Stimulated activated memory B cell treated with anti-CD40 and anti-IgM and Interleukin-4, amounts not matched to agents 10 μg/mL and 1 μg/mL and 100 μg/mL, for 72 hours (primary cell): ENCODE data around the gene DGKD.

ENCODE experiments used
- ATAC-seq: fragments of 150-1000 bp; cut with Tn5 transposase; 2 replicates; pipeline ENCODE4 v1.10.0; 2021
- H3K27ac Mint-ChIP-seq: one replicate; pipeline ENCODE4 v1.8.0; 2022; ENCODE audit warnings: mild to moderate bottlenecking, mixed read lengths
- H3K27me3 Mint-ChIP-seq: one replicate; pipeline ENCODE4 v1.8.0; 2022; ENCODE audit warnings: mixed read lengths
- H3K36me3 Mint-ChIP-seq: one replicate; pipeline ENCODE4 v1.8.0; 2022; ENCODE audit warnings: mixed read lengths
- H3K4me1 Mint-ChIP-seq: one replicate; pipeline ENCODE4 v1.8.0; 2022; ENCODE audit warnings: mixed read lengths
- H3K4me3 Mint-ChIP-seq: one replicate; pipeline ENCODE4 v1.8.0; 2022; ENCODE audit warnings: mild to moderate bottlenecking, moderate library complexity, mixed read lengths
- H3K9me3 Mint-ChIP-seq: one replicate; pipeline ENCODE4 v1.8.0; 2022; ENCODE audit warnings: mixed read lengths

Gene DGKD

DNA sequence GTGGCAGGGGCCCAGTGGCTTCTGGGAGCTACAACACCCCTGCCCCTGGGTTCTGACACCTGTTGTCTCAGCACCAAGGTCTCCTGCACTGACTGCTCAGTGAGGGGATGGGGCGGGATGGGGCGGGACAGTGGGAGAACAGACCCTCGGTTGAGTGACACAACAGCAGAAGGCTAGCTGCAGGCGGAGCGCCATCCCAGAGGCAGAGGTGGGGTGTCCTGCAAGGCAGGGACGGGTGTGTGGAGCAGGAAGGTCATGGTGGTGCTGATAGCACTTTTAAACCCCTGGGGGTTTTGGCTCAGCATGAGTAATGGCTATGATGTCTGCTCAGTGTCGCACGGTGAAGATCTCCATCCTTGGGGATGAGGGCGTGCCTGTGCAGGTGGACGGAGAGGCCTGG, 105.1 kb downstream of the DGKD start:
- H3K4me1 Mint-ChIP-seq: no peaks in the 10 kb centered on the region
- no peak overlapping the region for H3K27ac Mint-ChIP-seq
- no peaks in the 10 kb centered on the region for H3K27me3 Mint-ChIP-seq
- H3K9me3 Mint-ChIP-seq: no peaks in the 10 kb centered on the region
- peaks cover 82% of the 10 kb centered on the region for H3K36me3 Mint-ChIP-seq
- no peak overlapping the region for H3K4me3 Mint-ChIP-seq
- no peak for ATAC-seq

DNA sequence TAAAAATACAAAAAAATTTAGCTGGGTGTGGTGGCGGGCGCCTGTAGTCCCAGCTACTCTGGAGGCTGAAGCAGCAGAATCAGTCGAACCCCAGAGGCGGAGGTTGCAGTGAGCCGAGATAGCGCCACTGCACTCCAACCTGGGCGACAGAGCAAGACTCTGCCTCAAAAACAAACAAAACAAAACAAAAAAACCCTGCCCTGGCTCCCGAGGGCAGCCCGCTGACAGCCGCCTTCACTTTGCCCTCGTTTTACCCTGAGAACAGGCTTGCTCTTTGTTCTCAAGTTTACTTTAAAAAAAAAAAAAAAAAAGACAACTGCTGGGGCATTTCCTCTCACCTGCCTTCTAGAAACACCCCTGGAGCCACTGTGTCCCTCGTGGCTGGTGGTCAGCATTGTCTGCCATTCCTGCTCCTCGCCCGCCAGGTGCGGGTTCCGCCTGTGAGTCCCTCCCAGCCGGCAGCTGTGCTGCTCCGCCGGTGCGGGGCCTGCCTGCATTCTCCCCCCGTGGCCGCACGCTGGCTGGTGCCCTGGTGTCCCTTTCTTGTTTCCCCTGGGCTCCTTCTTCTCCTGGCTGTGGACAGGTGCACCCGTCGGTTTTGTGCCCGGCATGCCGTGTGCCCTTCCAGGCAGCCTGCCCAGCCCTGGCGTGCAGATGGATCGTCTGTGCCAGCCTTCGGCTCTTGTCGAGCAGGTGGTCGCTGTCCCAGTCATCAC, 106.6 kb downstream of the DGKD start:
- Mint-ChIP-seq H3K27ac (no peak overlapping the region), H3K36me3 (peaks cover 72% of the 10 kb centered on the region), H3K4me3 (no peak overlapping the region), H3K4me1 (no peaks in the 10 kb centered on the region), H3K9me3 (no peaks in the 10 kb centered on the region), H3K27me3 (no peaks in the 10 kb centered on the region)
- no peak for ATAC-seq

DNA sequence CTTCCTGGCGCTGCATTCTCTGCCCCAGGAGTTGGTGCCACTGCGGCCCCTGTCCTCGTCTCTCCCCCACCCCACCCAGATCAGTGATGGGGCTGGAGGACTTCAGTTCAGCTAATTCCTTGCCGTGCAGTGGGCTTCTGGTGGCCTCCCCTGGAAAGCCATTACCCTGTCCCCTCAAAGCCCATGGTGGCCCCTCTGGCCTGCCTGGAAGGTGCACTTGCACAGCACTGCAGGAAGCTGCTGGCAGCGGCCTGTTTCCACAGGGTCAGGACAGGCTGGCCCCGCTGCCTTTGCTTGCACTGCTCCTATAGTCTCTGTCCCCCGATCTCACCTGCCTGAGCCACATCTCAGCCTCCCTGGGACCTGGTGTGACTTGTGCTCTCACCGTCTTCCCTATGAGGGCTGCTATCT, 107.2 kb downstream of the DGKD start:
- no peaks in the 10 kb centered on the region for H3K4me1 Mint-ChIP-seq
- peaks cover 73% of the 10 kb centered on the region for H3K36me3 Mint-ChIP-seq
- H3K27ac Mint-ChIP-seq: no peak overlapping the region
- no peaks in the 10 kb centered on the region for H3K27me3 Mint-ChIP-seq
- no peaks in the 10 kb centered on the region for H3K9me3 Mint-ChIP-seq
- no peak for ATAC-seq
- no peak overlapping the region for H3K4me3 Mint-ChIP-seq

DNA sequence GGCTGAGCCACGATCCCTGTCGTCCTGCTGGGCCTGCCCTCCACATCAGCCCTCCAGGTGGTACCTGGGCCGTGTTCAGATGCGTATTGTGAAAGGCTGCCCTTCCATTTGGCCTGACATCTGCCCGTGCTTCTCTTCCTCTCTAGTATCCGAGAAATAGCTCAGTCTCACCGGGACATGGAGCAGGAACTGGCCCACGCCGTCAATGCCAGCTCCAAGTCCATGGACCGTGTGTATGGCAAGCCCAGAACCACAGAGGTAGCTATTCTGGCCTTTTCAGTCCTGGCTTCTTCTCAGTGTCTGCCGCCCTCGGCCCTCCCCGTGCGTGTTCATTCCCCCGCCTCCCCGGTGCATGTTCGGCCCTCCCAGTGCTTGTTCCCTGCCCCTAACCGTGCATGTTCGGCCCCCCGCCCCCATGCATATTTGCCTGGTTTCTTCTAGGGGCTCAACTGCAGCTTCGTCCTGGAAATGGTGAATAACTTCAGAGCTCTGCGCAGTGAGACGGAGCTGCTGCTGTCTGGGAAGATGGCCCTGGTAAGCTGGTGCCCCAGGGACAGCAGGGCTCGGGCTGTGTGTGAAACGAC, 108.0 kb downstream of the DGKD start:
- H3K9me3 Mint-ChIP-seq: no peaks in the 10 kb centered on the region
- ATAC-seq: no peak
- no peaks in the 10 kb centered on the region for H3K27me3 Mint-ChIP-seq
- H3K36me3 Mint-ChIP-seq: peaks cover 77% of the 10 kb centered on the region
- H3K4me3 Mint-ChIP-seq: no peak overlapping the region
- H3K4me1 Mint-ChIP-seq: no peaks in the 10 kb centered on the region
- H3K27ac Mint-ChIP-seq: no peak overlapping the region

DNA sequence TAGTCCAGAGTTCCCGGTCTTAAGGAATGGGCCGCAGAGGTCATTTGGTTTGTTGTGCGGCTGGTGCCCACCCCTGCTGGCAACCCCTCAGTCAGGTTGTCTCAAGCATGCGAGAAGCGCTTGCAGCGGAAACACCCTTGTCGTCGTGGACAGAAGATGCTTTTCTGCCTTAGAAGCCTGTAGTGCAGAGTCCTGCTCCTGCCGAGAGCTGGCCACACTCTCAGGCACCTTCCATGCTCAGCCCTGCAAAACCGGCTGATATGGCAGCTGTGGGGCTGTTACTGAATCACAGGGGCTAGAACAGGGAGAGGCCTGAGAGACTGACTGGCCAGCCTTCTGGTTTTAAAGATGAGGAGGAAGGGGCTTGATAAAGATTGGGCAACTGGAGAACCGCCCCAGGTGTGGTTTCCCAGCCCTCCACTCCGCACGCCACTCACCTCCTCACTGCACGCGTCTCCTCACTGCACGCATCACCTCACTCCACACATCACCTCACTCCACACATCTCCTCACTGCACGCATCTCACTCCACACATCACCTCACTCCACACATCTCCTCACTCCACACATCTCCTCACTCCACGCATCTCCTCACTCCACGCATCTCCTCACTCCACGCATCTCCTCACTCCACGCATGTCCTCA, 108.7 kb downstream of the DGKD start:
- Mint-ChIP-seq H3K36me3 (peaks cover 76% of the 10 kb centered on the region), H3K4me1 (no peaks in the 10 kb centered on the region), H3K27ac (no peak overlapping the region), H3K27me3 (no peaks in the 10 kb centered on the region), H3K9me3 (no peaks in the 10 kb centered on the region), H3K4me3 (no peak overlapping the region)
- no peak for ATAC-seq

DNA sequence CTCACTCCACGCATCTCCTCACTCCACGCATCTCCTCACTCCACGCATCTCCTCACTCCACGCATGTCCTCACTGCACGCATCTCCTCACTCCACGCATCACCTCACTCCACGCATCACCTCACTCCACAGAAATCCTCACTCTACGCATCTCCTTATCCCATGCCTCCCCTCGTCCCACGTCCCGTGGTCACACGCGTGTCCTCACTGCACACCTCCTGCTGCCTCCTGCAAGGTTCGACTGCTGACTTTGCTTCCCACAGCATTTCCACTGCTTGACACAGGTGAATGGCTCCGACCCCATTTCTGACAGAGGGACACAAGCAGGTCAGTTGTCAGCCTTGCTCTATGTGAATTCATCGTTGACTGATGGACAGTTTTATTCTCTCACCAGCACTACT, 109.3 kb downstream of the DGKD start:
- no peak for ATAC-seq
- no peaks in the 10 kb centered on the region for H3K4me1 Mint-ChIP-seq
- no peaks in the 10 kb centered on the region for H3K9me3 Mint-ChIP-seq
- H3K4me3 Mint-ChIP-seq: no peak overlapping the region
- H3K36me3 Mint-ChIP-seq: peaks cover 81% of the 10 kb centered on the region
- no peak overlapping the region for H3K27ac Mint-ChIP-seq
- H3K27me3 Mint-ChIP-seq: no peaks in the 10 kb centered on the region

DNA sequence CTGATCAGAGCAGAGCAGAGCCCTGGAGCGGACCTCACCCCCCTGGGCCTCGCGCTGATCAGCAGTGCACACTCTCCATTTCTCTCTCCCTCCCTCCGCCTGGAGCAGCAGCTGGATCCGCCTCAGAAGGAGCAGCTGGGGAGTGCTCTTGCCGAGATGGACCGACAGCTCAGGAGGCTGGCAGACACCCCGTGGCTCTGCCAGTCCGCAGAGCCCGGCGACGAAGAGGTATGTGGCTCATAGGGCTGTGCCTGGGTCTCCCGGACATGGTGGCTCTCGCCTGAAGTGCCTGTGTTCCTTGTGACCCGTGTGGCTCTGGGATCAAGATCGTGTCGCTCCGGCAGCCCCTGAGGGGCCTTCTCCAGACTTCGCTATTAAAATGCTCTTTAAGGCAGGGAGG, 109.8 kb downstream of the DGKD start:
- H3K27me3 Mint-ChIP-seq: no peaks in the 10 kb centered on the region
- no peaks in the 10 kb centered on the region for H3K4me1 Mint-ChIP-seq
- no peak overlapping the region for H3K4me3 Mint-ChIP-seq
- no peak overlapping the region for H3K27ac Mint-ChIP-seq
- H3K36me3 Mint-ChIP-seq: peaks cover 82% of the 10 kb centered on the region
- no peaks in the 10 kb centered on the region for H3K9me3 Mint-ChIP-seq
- ATAC-seq: no peak

DNA sequence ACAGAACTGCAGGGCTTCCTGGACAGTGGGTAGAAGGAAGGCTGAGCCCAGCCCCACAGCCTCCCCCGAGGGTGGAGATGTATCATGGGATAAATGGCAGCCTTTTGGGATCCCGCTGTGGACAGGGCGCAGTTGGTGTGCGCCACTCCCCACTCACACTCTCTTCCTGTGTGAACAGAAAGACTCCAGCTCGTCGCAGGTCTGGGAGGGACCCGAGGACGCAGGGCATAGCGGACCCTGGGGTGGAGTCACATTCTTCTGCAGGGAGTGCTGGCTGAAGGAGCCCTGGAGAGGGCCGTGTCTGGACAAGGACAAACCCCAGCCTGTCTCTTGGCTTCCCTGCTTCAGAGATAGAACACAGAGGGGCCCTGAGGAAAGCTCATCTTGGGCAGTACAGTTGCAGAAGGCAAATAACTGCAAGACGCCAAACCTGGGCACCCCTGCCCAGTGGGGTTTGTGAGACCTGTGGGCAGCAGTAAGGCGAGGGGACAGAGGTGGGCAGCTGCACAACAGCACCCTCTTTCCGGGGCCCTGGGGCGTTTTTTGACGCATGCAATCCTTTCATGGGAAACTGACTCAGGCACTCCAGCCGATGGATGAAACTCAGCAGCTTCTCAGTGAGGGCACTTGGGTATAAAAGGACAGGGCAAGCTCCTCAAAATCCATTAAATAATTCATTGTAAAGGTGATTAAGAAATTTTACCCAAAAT, 110.4 kb downstream of the DGKD start:
- H3K36me3 Mint-ChIP-seq: peaks cover 82% of the 10 kb centered on the region
- no peak overlapping the region for H3K4me3 Mint-ChIP-seq
- H3K4me1 Mint-ChIP-seq: no peaks in the 10 kb centered on the region
- no peak for ATAC-seq
- H3K27ac Mint-ChIP-seq: no peak overlapping the region
- H3K27me3 Mint-ChIP-seq: no peaks in the 10 kb centered on the region
- H3K9me3 Mint-ChIP-seq: no peaks in the 10 kb centered on the region

DNA sequence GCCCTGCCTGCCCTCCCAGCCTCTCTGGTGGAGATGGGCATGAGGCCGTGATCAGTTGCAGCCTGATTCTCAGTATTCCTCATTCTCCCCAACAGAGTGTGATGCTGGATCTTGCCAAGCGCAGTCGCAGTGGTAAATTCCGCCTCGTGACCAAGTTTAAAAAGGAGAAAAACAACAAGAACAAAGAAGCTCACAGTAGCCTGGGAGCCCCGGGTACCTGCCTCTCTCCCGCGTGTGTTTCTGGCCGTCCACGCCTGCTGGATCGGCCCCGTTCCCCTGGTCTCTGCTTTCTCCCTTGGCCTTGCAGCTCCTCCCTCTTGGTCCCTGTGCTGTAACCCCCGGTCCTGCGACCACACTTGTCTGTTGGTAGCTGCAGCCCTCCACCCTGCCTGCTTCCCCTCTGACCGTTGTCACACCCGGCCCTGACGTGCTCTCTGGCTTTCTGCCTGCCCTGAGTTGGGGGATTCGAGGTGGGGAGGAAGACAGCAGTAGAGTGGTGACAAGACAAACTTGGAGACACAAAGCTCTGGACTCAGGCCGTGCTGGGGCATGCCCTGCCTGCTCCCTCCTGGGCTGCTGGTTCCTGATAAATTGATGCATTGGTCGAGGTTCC, 112.8 kb downstream of the DGKD start:
- no peaks in the 10 kb centered on the region for H3K27me3 Mint-ChIP-seq
- H3K27ac Mint-ChIP-seq: peak overlapping the region; percentile 56
- ATAC-seq: no peak
- H3K36me3 Mint-ChIP-seq: peaks cover 86% of the 10 kb centered on the region
- H3K9me3 Mint-ChIP-seq: no peaks in the 10 kb centered on the region
- no peak overlapping the region for H3K4me3 Mint-ChIP-seq
- no peaks in the 10 kb centered on the region for H3K4me1 Mint-ChIP-seq

DNA sequence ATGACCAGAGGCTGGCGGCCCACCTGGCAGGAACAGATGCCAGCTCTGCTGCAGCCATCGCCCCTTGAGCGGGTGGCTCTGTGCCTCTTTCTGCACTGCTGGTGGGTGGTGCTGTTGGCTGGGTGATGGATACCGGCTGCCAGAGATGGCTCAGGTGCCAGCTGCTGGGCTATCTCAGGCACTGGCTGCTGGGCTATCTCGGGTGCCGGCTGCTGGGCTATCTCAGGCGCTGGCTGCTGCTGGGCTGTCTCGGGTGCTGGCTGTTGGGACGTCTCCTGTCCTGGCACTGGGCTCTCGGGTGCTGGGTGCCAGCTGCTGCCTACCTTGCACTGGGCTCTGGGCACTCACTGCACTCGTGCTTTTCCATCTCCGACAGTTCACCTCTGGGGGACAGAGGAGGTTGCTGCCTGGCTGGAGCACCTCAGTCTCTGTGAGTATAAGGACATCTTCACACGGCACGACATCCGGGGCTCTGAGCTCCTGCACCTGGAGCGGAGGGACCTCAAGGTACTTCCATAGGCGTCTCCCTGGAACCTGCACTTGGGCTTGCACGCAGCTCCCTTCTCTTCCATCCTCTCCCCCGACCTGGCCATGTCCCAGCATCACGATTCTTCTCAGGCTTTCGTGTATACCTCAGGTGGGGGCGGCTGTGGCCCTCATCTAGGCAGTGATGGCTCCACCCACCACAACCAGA, 113.9 kb downstream of the DGKD start:
- H3K27me3 Mint-ChIP-seq: no peaks in the 10 kb centered on the region
- H3K4me3 Mint-ChIP-seq: no peak overlapping the region
- H3K9me3 Mint-ChIP-seq: no peaks in the 10 kb centered on the region
- H3K27ac Mint-ChIP-seq: no peak overlapping the region
- H3K4me1 Mint-ChIP-seq: no peaks in the 10 kb centered on the region
- no peak for ATAC-seq
- H3K36me3 Mint-ChIP-seq: peaks cover 86% of the 10 kb centered on the region

DNA sequence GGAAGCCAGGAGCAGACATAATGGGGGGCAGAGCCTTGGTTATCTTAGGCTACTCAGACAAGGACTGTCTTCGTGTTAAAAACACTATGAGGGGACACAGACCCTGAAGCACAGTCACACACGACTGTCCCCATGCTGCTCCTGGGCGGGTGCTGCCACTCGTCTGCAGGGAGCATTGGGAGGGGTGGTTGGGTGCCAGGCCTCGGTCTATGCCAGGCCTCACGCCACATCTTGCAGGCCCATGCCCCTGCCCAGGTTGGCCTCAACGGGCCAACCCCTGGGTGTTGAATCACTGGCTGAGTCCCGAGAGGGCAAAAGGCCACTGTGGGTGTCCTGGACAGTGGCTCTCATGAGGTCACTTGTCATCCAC, 114.4 kb downstream of the DGKD start:
- Mint-ChIP-seq H3K4me3 (no peak overlapping the region), H3K9me3 (no peaks in the 10 kb centered on the region), H3K27ac (peak overlapping the region; percentile 14), H3K27me3 (no peaks in the 10 kb centered on the region), H3K36me3 (peaks cover 86% of the 10 kb centered on the region), H3K4me1 (no peaks in the 10 kb centered on the region)
- no peak for ATAC-seq

DNA sequence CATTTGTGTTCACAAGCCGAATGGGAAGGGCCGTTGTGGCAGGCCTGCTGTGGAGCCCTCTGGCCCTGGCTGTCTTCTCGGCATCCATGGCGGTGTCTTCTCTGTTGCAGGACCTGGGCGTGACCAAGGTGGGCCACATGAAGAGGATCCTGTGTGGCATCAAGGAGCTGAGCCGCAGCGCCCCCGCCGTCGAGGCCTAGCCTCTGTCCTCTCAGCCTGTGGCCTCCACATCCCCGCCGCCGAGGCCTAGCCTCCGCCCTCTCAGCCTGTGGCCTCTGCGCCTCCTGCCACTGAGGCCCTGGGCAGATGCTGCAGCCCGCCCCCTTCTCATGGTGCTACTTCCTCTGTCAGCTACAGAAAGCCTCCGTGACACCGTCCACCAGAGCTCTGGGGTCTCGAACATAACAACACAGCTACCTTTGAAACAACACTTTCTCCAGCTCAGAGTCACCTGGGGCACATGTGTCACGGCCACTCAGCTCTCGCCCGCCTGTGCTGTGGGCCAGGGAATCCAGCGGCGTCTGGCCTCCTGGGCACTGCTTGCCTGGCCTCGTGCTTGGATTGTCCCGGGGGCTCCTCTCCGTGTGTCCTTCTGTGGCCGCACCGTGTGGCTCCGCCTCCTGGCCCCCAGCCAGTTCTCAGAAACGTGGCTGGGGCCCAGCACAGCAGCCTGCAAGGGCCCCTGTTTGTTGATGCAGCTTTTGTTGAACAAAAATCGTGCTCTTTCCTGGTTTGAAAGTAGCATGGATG, 115.1 kb downstream of the DGKD start:
- H3K4me1 Mint-ChIP-seq: no peaks in the 10 kb centered on the region
- no peaks in the 10 kb centered on the region for H3K9me3 Mint-ChIP-seq
- H3K27ac Mint-ChIP-seq: peak overlapping the region; percentile 14
- peaks cover 86% of the 10 kb centered on the region for H3K36me3 Mint-ChIP-seq
- H3K27me3 Mint-ChIP-seq: no peaks in the 10 kb centered on the region
- no peak for ATAC-seq
- no peak overlapping the region for H3K4me3 Mint-ChIP-seq

DNA sequence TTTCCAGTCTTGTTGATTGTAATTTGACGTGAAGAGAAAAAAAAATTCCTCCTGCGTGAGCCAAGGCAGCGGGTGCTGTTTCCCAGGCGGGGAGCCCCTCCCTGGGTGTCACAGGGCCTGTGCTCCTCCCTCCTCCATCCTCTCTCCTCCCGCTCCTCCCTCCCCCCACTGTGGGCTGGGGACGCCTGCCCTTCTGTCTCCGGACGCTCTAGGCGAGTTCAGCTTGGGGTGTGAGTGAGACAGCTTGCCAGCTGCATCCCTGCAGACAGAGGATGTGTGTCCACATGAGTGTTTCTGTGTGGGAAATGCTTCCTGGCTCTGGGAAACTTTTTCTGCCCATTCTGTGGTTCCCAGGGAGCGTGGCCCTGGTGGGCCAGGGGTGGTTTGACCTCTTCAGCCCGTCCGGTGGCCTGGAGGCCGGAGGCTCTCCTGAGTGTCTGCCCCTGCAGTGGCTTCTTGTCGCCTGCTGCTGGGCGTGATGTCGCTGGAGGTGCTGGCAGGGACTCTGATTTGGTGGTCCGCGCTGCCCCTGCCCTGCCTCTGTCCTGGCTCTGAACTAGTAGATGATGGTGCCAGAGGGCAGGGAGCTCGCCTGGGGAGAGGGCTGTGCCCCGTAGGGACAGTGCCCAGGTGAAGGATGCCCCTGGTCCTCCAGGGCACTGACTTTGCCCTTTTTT, 115.9 kb downstream of the DGKD start:
- ATAC-seq: no peak
- Mint-ChIP-seq H3K27me3 (no peaks in the 10 kb centered on the region), H3K4me1 (no peaks in the 10 kb centered on the region), H3K27ac (peak overlapping the region; percentile 55), H3K36me3 (peaks cover 84% of the 10 kb centered on the region), H3K9me3 (no peaks in the 10 kb centered on the region), H3K4me3 (no peak overlapping the region)

DNA sequence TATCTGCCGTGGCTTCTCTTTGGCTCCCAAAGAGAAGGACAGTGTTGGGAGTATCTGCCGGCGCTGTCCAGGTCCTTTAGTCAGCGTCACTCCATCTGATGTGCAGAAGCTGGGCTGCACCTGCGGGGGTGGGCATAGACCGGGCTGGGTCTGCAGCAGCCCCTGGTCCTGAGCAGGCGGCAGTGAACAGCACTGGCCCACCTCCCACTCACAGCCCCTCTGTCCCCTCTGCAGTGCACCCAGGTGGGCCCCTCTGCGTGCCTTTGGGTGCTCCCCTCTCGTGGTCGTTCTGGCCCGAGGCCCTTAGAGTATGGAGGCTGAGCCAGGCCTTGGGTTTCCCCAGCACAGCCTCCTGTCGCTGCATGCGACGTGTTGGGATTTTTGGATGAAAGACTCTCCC, 116.5 kb downstream of the DGKD start:
- H3K9me3 Mint-ChIP-seq: no peaks in the 10 kb centered on the region
- no peak for ATAC-seq
- no peak overlapping the region for H3K4me3 Mint-ChIP-seq
- H3K36me3 Mint-ChIP-seq: peaks cover 91% of the 10 kb centered on the region
- peak overlapping the region; percentile 55 for H3K27ac Mint-ChIP-seq
- no peaks in the 10 kb centered on the region for H3K4me1 Mint-ChIP-seq
- no peaks in the 10 kb centered on the region for H3K27me3 Mint-ChIP-seq
